HEK293 (cell line): ENCODE results near the gene CHMP4B.

Source experiments
- CTCF ChIA-PET: fragments of 350-600 bp; formaldehyde crosslinking; extraction: SDS; loops from one replicate; lab custom pipeline; 2021; ENCODE audit warnings: antibody characterized with exemption; lab: Yijun Ruan, JAX
- POLR2A ChIA-PET: fragments of 300-600 bp; formaldehyde crosslinking; extraction: SDS; loops from one replicate; lab custom pipeline; 2020; ENCODE audit warnings: antibody characterized with exemption, inconsistent platforms; lab: Yijun Ruan, JAX
- H3K27ac ChIP-seq: fragments of 200-500 bp; sonication (Bioruptor generic); 2 replicates; pipeline ENCODE4 v1.5.1; 2014; ENCODE audit warnings: low read depth, low read length, control low read depth, inconsistent platforms; ENCODE audit errors: extremely low read depth
- H3K36me3 ChIP-seq, 2 experiments: fragments of 200-500 bp in 1 of 2; sonication (Bioruptor generic) in 1 of 2; 1 replicate in 1 of 2; 2 replicates in 1 of 2; pipeline ENCODE4 v1.5.1; 2014 to 2017; ENCODE audit warnings: inconsistent platforms in 2 of 2, low read length in 2 of 2; ENCODE audit not compliant: control insufficient read depth in 2 of 2, insufficient read depth in 1 of 2
- H3K4me1 ChIP-seq: fragments of 200-500 bp; sonication (Bioruptor generic); 2 replicates; pipeline ENCODE4 v1.5.1; 2014; ENCODE audit warnings: mild to moderate bottlenecking, low read length, inconsistent platforms; ENCODE audit not compliant: control insufficient read depth, insufficient read depth
- H3K4me3 ChIP-seq: 2 replicates; pipeline ENCODE4 v1.5.1; 2011; ENCODE audit warnings: low read depth, mild to moderate bottlenecking, control low read depth, low read length, moderate library complexity
- H3K9me3 ChIP-seq: fragments of 200-500 bp; sonication (Bioruptor generic); 2 replicates; pipeline ENCODE4 v1.5.1; 2014; ENCODE audit warnings: low read depth, low read length, inconsistent platforms; ENCODE audit not compliant: control insufficient read depth, insufficient read depth
- HOXA7 ChIP-seq: sonication (generic); formaldehyde crosslinking; IDR thresholded peaks from 2 replicates; pipeline ENCODE4 v1.8.1; 2022; ENCODE audit warnings: missing genetic modification reagents, borderline replicate concordance
- MZF1 ChIP-seq: fragments of 450-650 bp; formaldehyde crosslinking; IDR thresholded peaks from 2 replicates; pipeline ENCODE4 v1.5.1; 2017; ENCODE audit warnings: missing biosample characterization, missing genetic modification characterization, borderline replicate concordance
- SP2 ChIP-seq: fragments of 450-650 bp; formaldehyde crosslinking; IDR thresholded peaks from 2 replicates; pipeline ENCODE4 v1.5.1; 2016; ENCODE audit warnings: missing biosample characterization, missing genetic modification characterization
- ZBTB17 ChIP-seq: fragments of 450-650 bp; formaldehyde crosslinking; IDR thresholded peaks from 2 replicates; pipeline ENCODE4 v1.5.1; 2016; ENCODE audit warnings: missing biosample characterization, missing genetic modification characterization
- ZNF121 ChIP-seq: fragments of 450-650 bp; formaldehyde crosslinking; IDR thresholded peaks from 2 replicates; pipeline ENCODE4 v1.5.1; 2016; ENCODE audit warnings: missing biosample characterization, missing genetic modification characterization
- ZNF266 ChIP-seq: fragments of 450-650 bp; formaldehyde crosslinking; IDR thresholded peaks from 2 replicates; pipeline ENCODE4 v1.5.1; 2016; ENCODE audit warnings: missing biosample characterization, missing genetic modification characterization, low read depth
- ZNF350 ChIP-seq: fragments of 450-650 bp; formaldehyde crosslinking; IDR thresholded peaks from 2 replicates; pipeline ENCODE4 v1.5.0; 2017; ENCODE audit warnings: missing biosample characterization, mild to moderate bottlenecking, missing genetic modification characterization
- ZNF626 ChIP-seq: fragments of 450-650 bp; sonication (Bioruptor Pico); formaldehyde crosslinking; IDR thresholded peaks from 2 replicates; pipeline ENCODE4 v1.5.1; 2018; ENCODE audit warnings: missing biosample characterization, missing genetic modification characterization, inconsistent platforms
- ZNF777 ChIP-seq: fragments of 450-650 bp; formaldehyde crosslinking; IDR thresholded peaks from 2 replicates; pipeline ENCODE4 v1.5.1; 2017; ENCODE audit warnings: missing biosample characterization, missing genetic modification characterization, borderline replicate concordance
- ZSCAN23 ChIP-seq: fragments of 450-650 bp; formaldehyde crosslinking; IDR thresholded peaks from 2 replicates; pipeline ENCODE4 v1.5.1; 2016; ENCODE audit warnings: missing biosample characterization, missing genetic modification characterization
- TF ChIP-seq, protein P1 (sequence below): fragments of 450-650 bp; formaldehyde crosslinking; IDR thresholded peaks from 2 replicates; pipeline ENCODE4 v1.5.1; 2016; ENCODE audit warnings: missing biosample characterization, missing genetic modification characterization, borderline replicate concordance
- TF ChIP-seq, protein P2 (sequence below): fragments of 450-650 bp; formaldehyde crosslinking; IDR thresholded peaks from 2 replicates; pipeline ENCODE4 v1.5.1; 2016; ENCODE audit warnings: missing biosample characterization, missing genetic modification characterization
- TF ChIP-seq, protein P3 (sequence below): fragments of 450-650 bp; formaldehyde crosslinking; IDR thresholded peaks from 2 replicates; pipeline ENCODE4 v1.5.1; 2016; ENCODE audit warnings: missing biosample characterization, missing genetic modification characterization
- TF ChIP-seq, protein P4 (sequence below): fragments of 450-650 bp; formaldehyde crosslinking; IDR thresholded peaks from 2 replicates; pipeline ENCODE4 v1.5.1; 2016; ENCODE audit warnings: missing biosample characterization, missing genetic modification characterization

CHMP4B gene

GRCh38 chr20:33878583-33878982 is 67.4 kb downstream of the CHMP4B start:
- POLR2A ChIA-PET = no interaction called here
- no peaks in the 10 kb centered on the region for H3K9me3 ChIP-seq
- no peaks in the 10 kb centered on the region for H3K36me3 ChIP-seq
- TF ChIP-seq, protein P1, sequence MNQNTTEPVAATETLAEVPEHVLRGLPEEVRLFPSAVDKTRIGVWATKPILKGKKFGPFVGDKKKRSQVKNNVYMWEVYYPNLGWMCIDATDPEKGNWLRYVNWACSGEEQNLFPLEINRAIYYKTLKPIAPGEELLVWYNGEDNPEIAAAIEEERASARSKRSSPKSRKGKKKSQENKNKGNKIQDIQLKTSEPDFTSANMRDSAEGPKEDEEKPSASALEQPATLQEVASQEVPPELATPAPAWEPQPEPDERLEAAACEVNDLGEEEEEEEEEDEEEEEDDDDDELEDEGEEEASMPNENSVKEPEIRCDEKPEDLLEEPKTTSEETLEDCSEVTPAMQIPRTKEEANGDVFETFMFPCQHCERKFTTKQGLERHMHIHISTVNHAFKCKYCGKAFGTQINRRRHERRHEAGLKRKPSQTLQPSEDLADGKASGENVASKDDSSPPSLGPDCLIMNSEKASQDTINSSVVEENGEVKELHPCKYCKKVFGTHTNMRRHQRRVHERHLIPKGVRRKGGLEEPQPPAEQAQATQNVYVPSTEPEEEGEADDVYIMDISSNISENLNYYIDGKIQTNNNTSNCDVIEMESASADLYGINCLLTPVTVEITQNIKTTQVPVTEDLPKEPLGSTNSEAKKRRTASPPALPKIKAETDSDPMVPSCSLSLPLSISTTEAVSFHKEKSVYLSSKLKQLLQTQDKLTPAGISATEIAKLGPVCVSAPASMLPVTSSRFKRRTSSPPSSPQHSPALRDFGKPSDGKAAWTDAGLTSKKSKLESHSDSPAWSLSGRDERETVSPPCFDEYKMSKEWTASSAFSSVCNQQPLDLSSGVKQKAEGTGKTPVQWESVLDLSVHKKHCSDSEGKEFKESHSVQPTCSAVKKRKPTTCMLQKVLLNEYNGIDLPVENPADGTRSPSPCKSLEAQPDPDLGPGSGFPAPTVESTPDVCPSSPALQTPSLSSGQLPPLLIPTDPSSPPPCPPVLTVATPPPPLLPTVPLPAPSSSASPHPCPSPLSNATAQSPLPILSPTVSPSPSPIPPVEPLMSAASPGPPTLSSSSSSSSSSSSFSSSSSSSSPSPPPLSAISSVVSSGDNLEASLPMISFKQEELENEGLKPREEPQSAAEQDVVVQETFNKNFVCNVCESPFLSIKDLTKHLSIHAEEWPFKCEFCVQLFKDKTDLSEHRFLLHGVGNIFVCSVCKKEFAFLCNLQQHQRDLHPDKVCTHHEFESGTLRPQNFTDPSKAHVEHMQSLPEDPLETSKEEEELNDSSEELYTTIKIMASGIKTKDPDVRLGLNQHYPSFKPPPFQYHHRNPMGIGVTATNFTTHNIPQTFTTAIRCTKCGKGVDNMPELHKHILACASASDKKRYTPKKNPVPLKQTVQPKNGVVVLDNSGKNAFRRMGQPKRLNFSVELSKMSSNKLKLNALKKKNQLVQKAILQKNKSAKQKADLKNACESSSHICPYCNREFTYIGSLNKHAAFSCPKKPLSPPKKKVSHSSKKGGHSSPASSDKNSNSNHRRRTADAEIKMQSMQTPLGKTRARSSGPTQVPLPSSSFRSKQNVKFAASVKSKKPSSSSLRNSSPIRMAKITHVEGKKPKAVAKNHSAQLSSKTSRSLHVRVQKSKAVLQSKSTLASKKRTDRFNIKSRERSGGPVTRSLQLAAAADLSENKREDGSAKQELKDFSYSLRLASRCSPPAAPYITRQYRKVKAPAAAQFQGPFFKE (tag by site-specific recombination) = no peak
- TF ChIP-seq ZSCAN23 (tag by site-specific recombination) (no peak), ZNF266 (tag by site-specific recombination) (no peak), MZF1 (tag by site-specific recombination) (no peak), ZNF777 (tag by site-specific recombination) (no peak), HOXA7 (no peak), ZNF121 (tag by site-specific recombination) (no peak), ZNF350 (tag by site-specific recombination) (no peak), SP2 (tag by site-specific recombination) (no peak), ZNF626 (tag by site-specific recombination) (no peak), ZBTB17 (no peak)
- TF ChIP-seq, protein P2, sequence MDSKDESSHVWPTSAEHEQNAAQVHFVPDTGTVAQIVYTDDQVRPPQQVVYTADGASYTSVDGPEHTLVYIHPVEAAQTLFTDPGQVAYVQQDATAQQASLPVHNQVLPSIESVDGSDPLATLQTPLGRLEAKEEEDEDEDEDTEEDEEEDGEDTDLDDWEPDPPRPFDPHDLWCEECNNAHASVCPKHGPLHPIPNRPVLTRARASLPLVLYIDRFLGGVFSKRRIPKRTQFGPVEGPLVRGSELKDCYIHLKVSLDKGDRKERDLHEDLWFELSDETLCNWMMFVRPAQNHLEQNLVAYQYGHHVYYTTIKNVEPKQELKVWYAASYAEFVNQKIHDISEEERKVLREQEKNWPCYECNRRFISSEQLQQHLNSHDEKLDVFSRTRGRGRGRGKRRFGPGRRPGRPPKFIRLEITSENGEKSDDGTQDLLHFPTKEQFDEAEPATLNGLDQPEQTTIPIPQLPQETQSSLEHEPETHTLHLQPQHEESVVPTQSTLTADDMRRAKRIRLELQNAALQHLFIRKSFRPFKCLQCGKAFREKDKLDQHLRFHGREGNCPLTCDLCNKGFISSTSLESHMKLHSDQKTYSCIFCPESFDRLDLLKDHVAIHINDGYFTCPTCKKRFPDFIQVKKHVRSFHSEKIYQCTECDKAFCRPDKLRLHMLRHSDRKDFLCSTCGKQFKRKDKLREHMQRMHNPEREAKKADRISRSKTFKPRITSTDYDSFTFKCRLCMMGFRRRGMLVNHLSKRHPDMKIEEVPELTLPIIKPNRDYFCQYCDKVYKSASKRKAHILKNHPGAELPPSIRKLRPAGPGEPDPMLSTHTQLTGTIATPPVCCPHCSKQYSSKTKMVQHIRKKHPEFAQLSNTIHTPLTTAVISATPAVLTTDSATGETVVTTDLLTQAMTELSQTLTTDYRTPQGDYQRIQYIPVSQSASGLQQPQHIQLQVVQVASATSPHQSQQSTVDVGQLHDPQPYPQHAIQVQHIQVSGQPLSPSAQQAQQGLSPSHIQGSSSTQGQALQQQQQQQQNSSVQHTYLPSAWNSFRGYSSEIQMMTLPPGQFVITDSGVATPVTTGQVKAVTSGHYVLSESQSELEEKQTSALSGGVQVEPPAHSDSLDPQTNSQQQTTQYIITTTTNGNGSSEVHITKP (tag by site-specific recombination) = no peak
- TF ChIP-seq, protein P3, sequence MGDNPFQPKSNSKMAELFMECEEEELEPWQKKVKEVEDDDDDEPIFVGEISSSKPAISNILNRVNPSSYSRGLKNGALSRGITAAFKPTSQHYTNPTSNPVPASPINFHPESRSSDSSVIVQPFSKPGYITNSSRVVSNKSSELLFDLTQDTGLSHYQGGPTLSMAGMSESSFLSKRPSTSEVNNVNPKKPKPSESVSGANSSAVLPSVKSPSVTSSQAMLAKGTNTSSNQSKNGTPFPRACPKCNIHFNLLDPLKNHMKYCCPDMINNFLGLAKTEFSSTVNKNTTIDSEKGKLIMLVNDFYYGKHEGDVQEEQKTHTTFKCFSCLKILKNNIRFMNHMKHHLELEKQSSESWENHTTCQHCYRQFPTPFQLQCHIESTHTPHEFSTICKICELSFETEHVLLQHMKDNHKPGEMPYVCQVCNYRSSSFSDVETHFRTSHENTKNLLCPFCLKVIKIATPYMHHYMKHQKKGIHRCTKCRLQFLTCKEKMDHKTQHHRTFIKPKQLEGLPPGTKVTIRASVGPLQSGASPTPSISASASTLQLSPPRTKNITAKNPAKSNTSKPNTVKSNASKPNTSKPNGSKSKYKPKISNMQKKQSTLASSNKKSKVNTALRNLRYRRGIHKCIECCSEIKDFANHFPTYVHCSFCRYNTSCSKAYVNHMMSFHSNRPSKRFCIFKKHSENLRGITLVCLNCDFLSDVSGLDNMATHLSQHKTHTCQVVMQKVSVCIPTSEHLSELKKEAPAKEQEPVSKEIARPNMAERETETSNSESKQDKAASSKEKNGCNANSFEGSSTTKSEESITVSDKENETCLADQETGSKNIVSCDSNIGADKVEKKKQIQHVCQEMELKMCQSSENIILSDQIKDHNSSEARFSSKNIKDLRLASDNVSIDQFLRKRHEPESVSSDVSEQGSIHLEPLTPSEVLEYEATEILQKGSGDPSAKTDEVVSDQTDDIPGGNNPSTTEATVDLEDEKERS (tag by site-specific recombination) = no peak
- TF ChIP-seq, protein P4, sequence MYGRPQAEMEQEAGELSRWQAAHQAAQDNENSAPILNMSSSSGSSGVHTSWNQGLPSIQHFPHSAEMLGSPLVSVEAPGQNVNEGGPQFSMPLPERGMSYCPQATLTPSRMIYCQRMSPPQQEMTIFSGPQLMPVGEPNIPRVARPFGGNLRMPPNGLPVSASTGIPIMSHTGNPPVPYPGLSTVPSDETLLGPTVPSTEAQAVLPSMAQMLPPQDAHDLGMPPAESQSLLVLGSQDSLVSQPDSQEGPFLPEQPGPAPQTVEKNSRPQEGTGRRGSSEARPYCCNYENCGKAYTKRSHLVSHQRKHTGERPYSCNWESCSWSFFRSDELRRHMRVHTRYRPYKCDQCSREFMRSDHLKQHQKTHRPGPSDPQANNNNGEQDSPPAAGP (tag by site-specific recombination) = no peak
- CTCF ChIA-PET = interaction anchor here (0.6 kb wide), 1 partner anchor 1305 kb away, joined by 3 read pairs; no protein-coding TSS in a partner anchor
- H3K4me3 ChIP-seq = no peak overlapping the region
- H3K4me1 ChIP-seq = no peaks in the 10 kb centered on the region
- no peak overlapping the region for H3K27ac ChIP-seq
